Spleen (tissue), 11 donors: ENCODE results near the gene CD82. TPM values are rescaled to one million over a fixed set of nuclear protein-coding genes. Genes with fewer than 3 reads are reported as not detected.
A peak's percentile ranks its signal among the peaks of the same experiment; 100 is the strongest.

Source experiments
- DNase-seq: peaks from one replicate; pipeline ENCODE4 v3.0.0-alpha.2; 2020
- H3K27ac ChIP-seq, 8 donors: fragments of 200-600 bp; sonication (generic) in 7 of 8; 1 replicate in 4 of 8; 2 replicates in 4 of 8; pipeline versions ENCODE4 v1.5.0 to v1.8.0; 2016 to 2021; ENCODE audit warnings: inconsistent platforms in 4 of 8, mild to moderate bottlenecking in 4 of 8, moderate library complexity in 1 of 8
- H3K27me3 ChIP-seq, 7 donors: fragments of 200-600 bp; sonication (generic) in 6 of 7; replicated peaks in 1 of 7; 1 replicate in 4 of 7; 2 replicates in 3 of 7; pipeline versions ENCODE4 v1.5.0 to v1.8.0; 2016 to 2021; ENCODE audit warnings: inconsistent platforms in 3 of 7, mild to moderate bottlenecking in 1 of 7
- H3K36me3 ChIP-seq, 6 donors: fragments of 200-600 bp; sonication (generic) in 5 of 6; 1 replicate in 4 of 6; 2 replicates in 2 of 6; pipeline versions ENCODE4 v1.5.0 to v1.8.0; 2016 to 2021; ENCODE audit warnings: inconsistent platforms in 2 of 6
- H3K4me1 ChIP-seq, 6 donors: fragments of 200-600 bp; sonication (generic) in 5 of 6; 1 replicate in 3 of 6; 2 replicates in 3 of 6; pipeline versions ENCODE4 v1.5.0 to v1.8.0; 2016 to 2021; ENCODE audit warnings: inconsistent platforms in 3 of 6
- H3K4me3 ChIP-seq, 8 donors: fragments of 200-600 bp; sonication (generic) in 7 of 8; 1 replicate in 4 of 8; 2 replicates in 4 of 8; pipeline versions ENCODE4 v1.5.0 to v1.8.0; 2016 to 2021; ENCODE audit warnings: inconsistent platforms in 4 of 8, mild to moderate bottlenecking in 4 of 8, moderate library complexity in 2 of 8
- H3K9me3 ChIP-seq, 8 donors: fragments of 200-600 bp; sonication (generic) in 7 of 8; 1 replicate in 4 of 8; 2 replicates in 4 of 8; pipeline versions ENCODE4 v1.5.0 to v1.8.0; 2016 to 2021; ENCODE audit warnings: inconsistent platforms in 4 of 8
- CTCF ChIP-seq, 11 experiments: fragments of 200-600 bp in 7 of 11; fragments of 450-650 bp in 4 of 11; sonication (generic) in 4 of 11; IDR thresholded peaks in 8 of 11; conservative IDR thresholded peaks in 3 of 11; 1 replicate in 7 of 11; 2 replicates in 4 of 11; pipeline versions ENCODE4 v1.4.0 to v1.8.0; 2016 to 2021; ENCODE audit warnings: antibody characterized with exemption in 11 of 11, inconsistent platforms in 4 of 11, mild to moderate bottlenecking in 1 of 11
- POLR2A ChIP-seq, 3 donors: fragments of 450-650 bp; IDR thresholded peaks; one replicate each; pipeline ENCODE4 v1.5.1; 2017; ENCODE audit warnings: antibody characterized with exemption in 3 of 3, mild to moderate bottlenecking in 1 of 3
- POLR2AphosphoS5 ChIP-seq, 3 donors: sonication (generic); formaldehyde crosslinking; IDR thresholded peaks; one replicate each; pipeline ENCODE4 v1.5.1; 2017; ENCODE audit warnings: antibody characterized with exemption in 3 of 3
- WGBS, 5 donors: extraction: QIAGEN DNeasy Blood & Tissue Kit in 3 of 5; methylation state at CpG; one replicate each; pipeline versions ENCODE4 v1.1.5 to v1.1.7; 2013 to 2018; 5-methylcytosine and 5-hydroxymethylcytosine counted together
- intact Hi-C: fragments of 100-400 bp; cut with DNase I; formaldehyde crosslinking; loops from one replicate; pipeline ENCODE4 v1.15.0; 2023; ENCODE audit warnings: low total_unique reads
- polyA plus RNA-seq, 3 donors: library from polyadenylated mRNA; stranded (reverse); fragments of 200-250 nt; gene quantifications; one replicate each; pipeline ENCODE4 v1.2.1, GENCODE V29; 2013
- total RNA-seq, 7 donors: library from RNA; depleted of rRNA in 3 of 7; stranded (reverse); fragments of >200 nt in 3 of 7; fragmentation: NEBNext Ultra II Directional in 4 of 7; extraction: Animal tissue kit (Norgen Biotek cat#: 25700) in 4 of 7; gene quantifications; one replicate each; pipeline versions ENCODE4 v1.1.0 to v1.2.1, GENCODE V29; 2016 to 2021
- donor health status: healthy with polysubstance abuse.
- donor health status: DM: no; HTN: no; CAD: no; lungs with moderate emphysema.
- donor health status: DM: no; HTN: no; CAD: no.
- donor health status: Bipolar disorder and iron deficiency.
- donor health status: healthy.
- donor health status: DM: no; HTN: no; CAD: no.
- donor health status: DM: yes; HTN: yes; CAD: no.

Gene CD82
- total and polyA plus RNA-seq, 10 donors, result 27.8 to 174 (median 95.2) TPM

GRCh38 chr11:44630511-44631210 is 65.2 kb downstream of the CD82 start:
- Histone ChIP-seq H3K27ac (no peak overlapping the region), H3K9me3 (peaks cover 0 to 4% (median 0%) of the 10 kb centered on the region in 8 donors), H3K27me3 (peaks cover 0 to 27% (median 0%) of the 10 kb centered on the region in 7 donors), H3K4me3 (no peak overlapping the region), H3K36me3 (no peaks in the 10 kb centered on the region), H3K4me1 (peaks cover 0 to 39% (median 21%) of the 10 kb centered on the region in 6 donors)
- intact Hi-C loops, result no loop called here
- peak; percentile 39 for DNase-seq
- WGBS, 5 donors, result 87 to 96% (median 94%) methylated on average over 7 of the region's 7 CpGs
- TF ChIP-seq CTCF (IDR thresholded peaks at IDR 0.05 in 8 of 11, conservative IDR thresholded peaks at IDR 0.05 in 3 of 11) (no peak), POLR2AphosphoS5 (IDR thresholded peaks at IDR 0.05) (no peak), POLR2A (IDR thresholded peaks at IDR 0.05) (no peak)

DNA sequence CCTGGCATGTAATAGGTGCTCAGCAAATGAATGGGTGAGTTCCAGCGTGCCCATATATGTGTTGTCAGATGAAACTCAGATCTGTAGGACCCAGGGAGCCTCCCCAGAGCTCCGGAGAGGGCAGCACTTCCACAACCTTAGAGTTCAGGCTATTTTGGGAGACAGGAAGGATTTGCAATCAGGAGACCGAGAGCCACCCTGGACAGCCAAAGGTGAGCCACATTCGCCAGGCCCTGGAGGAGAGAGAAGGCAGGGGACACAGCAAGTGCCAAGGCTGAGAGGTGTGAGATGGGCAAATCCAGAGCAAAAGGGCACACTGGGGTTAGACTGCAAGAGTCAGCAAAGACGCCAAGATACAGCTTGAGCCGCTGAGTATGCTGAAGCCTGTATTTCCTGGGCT is 66.4 kb downstream of the CD82 start:
- WGBS, 5 donors, result 65 to 85% (median 75%) methylated on average over 6 of the region's 6 CpGs
- intact Hi-C loops, result no loop called here
- Histone ChIP-seq H3K4me3 (no peak overlapping the region), H3K27ac (no peak overlapping the region), H3K36me3 (no peaks in the 10 kb centered on the region), H3K9me3 (no peaks in the 10 kb centered on the region), H3K4me1 (peaks cover 0 to 37% (median 19%) of the 10 kb centered on the region in 6 donors), H3K27me3 (peaks cover 0 to 27% (median 0%) of the 10 kb centered on the region in 7 donors)
- DNase-seq, result peak; percentile 37
- TF ChIP-seq CTCF (IDR thresholded peaks at IDR 0.05 in 8 of 11, conservative IDR thresholded peaks at IDR 0.05 in 3 of 11) (no peak), POLR2A (IDR thresholded peaks at IDR 0.05) (no peak), POLR2AphosphoS5 (IDR thresholded peaks at IDR 0.05) (no peak)

- peak; percentile 80 for DNase-seq
- H3K27me3 ChIP-seq, result peaks cover 0 to 27% (median 0%) of the 10 kb centered on the region in 7 donors
- intact Hi-C loops, result no loop called here
- 41 to 56% (median 49%) methylated on average over 10 of the region's 10 CpGs for whole genome bisulfite sequencing, 5 donors
- no peak overlapping the region for H3K4me3 ChIP-seq
- no peaks in the 10 kb centered on the region for H3K9me3 ChIP-seq
- H3K27ac ChIP-seq, result no peak overlapping the region
- H3K36me3 ChIP-seq, result no peaks in the 10 kb centered on the region
- TF ChIP-seq POLR2AphosphoS5 (IDR thresholded peaks at IDR 0.05) (peak in 1 of 3 donors; percentile 30), POLR2A (IDR thresholded peaks at IDR 0.05) (no peak), CTCF (IDR thresholded peaks at IDR 0.05 in 8 of 11, conservative IDR thresholded peaks at IDR 0.05 in 3 of 11) (peak in 8 of 11 experiments; percentile 14 to 60 (median 41))
- peaks cover 0 to 34% (median 17%) of the 10 kb centered on the region in 6 donors for H3K4me1 ChIP-seq
Observed at GRCh38 chr11:44632466-44633123, 67.1 kb downstream of the CD82 start.

- H3K9me3 ChIP-seq, result no peaks in the 10 kb centered on the region
- H3K36me3 ChIP-seq, result no peaks in the 10 kb centered on the region
- H3K4me3 ChIP-seq, result no peak overlapping the region
- WGBS, 5 donors, result 69 to 73% (median 71%) methylated on average over 6 of the region's 6 CpGs
- H3K27ac ChIP-seq, result no peak overlapping the region
- TF ChIP-seq POLR2A (IDR thresholded peaks at IDR 0.05), result no peak
- TF ChIP-seq CTCF (IDR thresholded peaks at IDR 0.05 in 8 of 11, conservative IDR thresholded peaks at IDR 0.05 in 3 of 11), result no peak
- no peak for TF ChIP-seq POLR2AphosphoS5 (IDR thresholded peaks at IDR 0.05)
- H3K4me1 ChIP-seq, result peaks cover 0 to 27% (median 14%) of the 10 kb centered on the region in 6 donors
- peak; percentile 4 for DNase-seq
- H3K27me3 ChIP-seq, result peaks cover 0 to 27% (median 0%) of the 10 kb centered on the region in 7 donors
- intact Hi-C loops, result no loop called here
Observed at GRCh38 chr11:44633641-44634040, 68.2 kb downstream of the CD82 start.
